Prostate gland (tissue), 2 donors: ENCODE data around the gene METAP2.

Source experiments
- POLR2A ChIP-seq: fragments of 450-650 bp; IDR thresholded peaks from one replicate; pipeline ENCODE4 v1.6.1; 2016; ENCODE audit warnings: antibody characterized with exemption, mild to moderate bottlenecking
- POLR2AphosphoS5 ChIP-seq: sonication (generic); formaldehyde crosslinking; IDR thresholded peaks from one replicate; pipeline ENCODE4 v1.6.1; 2017; ENCODE audit warnings: antibody characterized with exemption
- TF ChIP-seq, protein P1 (sequence below), 4 experiments: fragments of 200-600 bp in 2 of 4; fragments of 450-650 bp in 2 of 4; sonication (generic) in 2 of 4; IDR thresholded peaks; 1 replicate in 3 of 4; 2 replicates in 1 of 4; pipeline ENCODE4 v1.5.1; 2016 to 2019; ENCODE audit warnings: antibody characterized with exemption in 4 of 4, mild to moderate bottlenecking in 2 of 4, moderate library complexity in 2 of 4

DNA sequence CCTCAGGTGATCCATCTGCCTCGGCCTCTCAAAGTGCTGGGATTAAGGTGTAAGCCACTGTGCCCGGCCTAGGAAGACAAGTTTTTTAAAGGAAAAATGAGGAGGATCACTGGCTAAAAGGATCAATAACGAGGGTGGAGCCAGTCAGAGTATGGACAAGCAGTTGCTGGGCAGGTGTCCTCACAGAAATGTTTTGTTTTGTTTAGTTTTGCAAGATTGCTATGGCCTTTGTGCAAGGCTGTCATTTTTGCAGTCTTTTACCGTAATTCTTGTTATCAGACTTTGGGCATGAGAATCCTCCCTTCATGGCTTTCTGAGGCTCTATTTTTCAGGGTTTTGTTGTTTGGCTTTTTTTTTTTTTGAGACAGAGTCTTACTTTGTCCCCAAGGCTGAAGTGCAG, 11.9 kb upstream of the METAP2 start:
- TF ChIP-seq, protein P1, sequence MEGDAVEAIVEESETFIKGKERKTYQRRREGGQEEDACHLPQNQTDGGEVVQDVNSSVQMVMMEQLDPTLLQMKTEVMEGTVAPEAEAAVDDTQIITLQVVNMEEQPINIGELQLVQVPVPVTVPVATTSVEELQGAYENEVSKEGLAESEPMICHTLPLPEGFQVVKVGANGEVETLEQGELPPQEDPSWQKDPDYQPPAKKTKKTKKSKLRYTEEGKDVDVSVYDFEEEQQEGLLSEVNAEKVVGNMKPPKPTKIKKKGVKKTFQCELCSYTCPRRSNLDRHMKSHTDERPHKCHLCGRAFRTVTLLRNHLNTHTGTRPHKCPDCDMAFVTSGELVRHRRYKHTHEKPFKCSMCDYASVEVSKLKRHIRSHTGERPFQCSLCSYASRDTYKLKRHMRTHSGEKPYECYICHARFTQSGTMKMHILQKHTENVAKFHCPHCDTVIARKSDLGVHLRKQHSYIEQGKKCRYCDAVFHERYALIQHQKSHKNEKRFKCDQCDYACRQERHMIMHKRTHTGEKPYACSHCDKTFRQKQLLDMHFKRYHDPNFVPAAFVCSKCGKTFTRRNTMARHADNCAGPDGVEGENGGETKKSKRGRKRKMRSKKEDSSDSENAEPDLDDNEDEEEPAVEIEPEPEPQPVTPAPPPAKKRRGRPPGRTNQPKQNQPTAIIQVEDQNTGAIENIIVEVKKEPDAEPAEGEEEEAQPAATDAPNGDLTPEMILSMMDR (IDR thresholded peaks at IDR 0.05), result no peak
- no peak for TF ChIP-seq POLR2A
- no peak for TF ChIP-seq POLR2AphosphoS5
